ENCODE measurements around the gene DYRK3. TPM values are rescaled to one million over a fixed set of nuclear protein-coding genes. Genes with fewer than 3 reads are reported as not detected.

Gene DYRK3
- total RNA-seq, 4 donors from 2014 or later, result 0.85 to 1.8 (median 1.0) TPM

GRCh38 chr1:206589206-206589605 is 46.1 kb upstream of the DYRK3 start:
- TF ChIP-seq POLR2A (IDR thresholded peaks at IDR 0.05) (no peak), CTCF (IDR thresholded peaks at IDR 0.05 in 4 of 5, conservative IDR thresholded peaks at IDR 0.05 in 1 of 5) (no peak)
- ATAC-seq, result no peak
- no peak overlapping the region for H3K4me3 ChIP-seq
- intact Hi-C loops (cut with DNase I; ENCODE audit: low total_unique reads), result no loop called here
- H3K4me1 ChIP-seq, result peaks cover 7 to 8% of the 10 kb centered on the region in 2 donors
- peaks cover 0 to 75% of the 10 kb centered on the region in 2 donors for H3K36me3 ChIP-seq
- H3K9me3 ChIP-seq, result no peaks in the 10 kb centered on the region
- in situ Hi-C loops (cut with MboI; ENCODE audit: low sequenced_read_pairs in 4 of 4), result loop anchor here in 1 of 4 donors (10.0 kb wide), 1 partner anchor 104 kb away; no protein-coding TSS in a partner anchor
- no peak for DNase-seq
- H3K27ac ChIP-seq, result peak overlapping the region in 1 of 4 donors; percentile 7
- H3K27me3 ChIP-seq, result no peaks in the 10 kb centered on the region

DNA sequence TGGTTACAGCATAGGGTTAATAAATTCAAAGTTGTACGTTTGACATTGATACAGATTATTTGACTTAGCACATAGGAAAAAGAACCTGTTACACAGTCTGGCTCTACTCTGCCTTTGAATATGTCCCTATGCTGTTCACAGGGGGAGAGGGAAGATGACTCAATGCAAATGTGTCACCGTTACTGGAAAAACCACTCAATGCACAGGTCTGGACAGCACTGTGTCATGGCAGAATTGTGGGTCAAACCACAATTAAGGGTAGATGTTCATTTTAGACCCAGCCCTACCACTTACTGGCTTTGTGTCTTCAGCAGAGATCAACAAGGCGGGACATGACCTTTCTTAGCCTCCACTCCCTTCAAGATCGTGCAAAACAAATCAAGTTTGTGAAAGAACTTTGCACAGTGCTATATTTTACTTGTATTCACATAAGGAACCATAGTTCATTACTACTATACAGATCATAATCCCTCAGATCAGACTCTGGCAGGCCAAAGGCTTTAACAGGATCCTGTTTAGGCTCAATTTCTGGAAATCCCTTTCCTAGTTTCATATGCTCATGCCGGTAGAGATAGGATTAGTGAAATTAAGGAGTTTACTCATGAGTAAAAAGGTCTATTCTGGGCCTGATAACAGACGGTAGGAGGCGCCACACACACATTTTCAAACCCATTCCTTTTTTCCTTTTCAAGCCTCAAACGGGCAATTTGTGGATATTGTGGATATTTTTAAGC is 45.1 kb upstream of the DYRK3 start:
- no peak for TF ChIP-seq POLR2A (IDR thresholded peaks at IDR 0.05)
- Histone ChIP-seq H3K9me3 (no peaks in the 10 kb centered on the region), H3K27ac (no peak overlapping the region), H3K4me3 (no peak overlapping the region), H3K27me3 (no peaks in the 10 kb centered on the region), H3K36me3 (peaks cover 0 to 84% of the 10 kb centered on the region in 2 donors), H3K4me1 (peaks cover 7 to 8% of the 10 kb centered on the region in 2 donors)
- DNase-seq, result no peak
- no peak for ATAC-seq
- intact Hi-C loops (cut with DNase I; ENCODE audit: low total_unique reads), result no loop called here
- in situ Hi-C loops (cut with MboI; ENCODE audit: low sequenced_read_pairs in 4 of 4), result no loop called here

DNA sequence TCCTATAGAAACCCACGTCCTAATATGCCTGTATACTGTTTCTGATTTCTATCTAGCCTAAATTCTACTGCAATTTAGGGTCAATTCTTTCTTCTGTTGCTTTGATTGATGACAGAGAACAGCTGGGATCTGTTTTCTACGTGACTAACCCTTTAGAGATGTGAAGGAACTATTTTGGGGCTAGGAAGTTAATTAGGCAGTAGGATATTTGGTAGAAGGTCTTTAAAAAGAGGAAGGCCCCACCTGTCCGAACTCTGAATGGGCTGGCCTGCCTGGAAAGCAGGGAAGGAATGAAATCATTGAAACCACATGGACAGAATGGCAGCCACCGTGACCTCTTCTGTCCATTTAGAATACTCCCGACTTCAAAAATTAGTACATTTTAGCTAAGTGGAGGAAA is 44.1 kb upstream of the DYRK3 start:
- H3K36me3 ChIP-seq, result peaks cover 3 to 86% of the 10 kb centered on the region in 2 donors
- DNase-seq (no peak), ATAC-seq (no peak)
- no peaks in the 10 kb centered on the region for H3K9me3 ChIP-seq
- no peaks in the 10 kb centered on the region for H3K27me3 ChIP-seq
- H3K27ac ChIP-seq, result peak overlapping the region in 2 of 4 donors; percentile 39 to 74
- intact Hi-C loops (cut with DNase I; ENCODE audit: low total_unique reads), result no loop called here
- H3K4me3 ChIP-seq, result no peak overlapping the region
- peaks cover 7 to 8% of the 10 kb centered on the region in 2 donors for H3K4me1 ChIP-seq
- no peak for TF ChIP-seq POLR2A (IDR thresholded peaks at IDR 0.05)
- in situ Hi-C loops (cut with MboI; ENCODE audit: low sequenced_read_pairs in 4 of 4), result no loop called here

DNA sequence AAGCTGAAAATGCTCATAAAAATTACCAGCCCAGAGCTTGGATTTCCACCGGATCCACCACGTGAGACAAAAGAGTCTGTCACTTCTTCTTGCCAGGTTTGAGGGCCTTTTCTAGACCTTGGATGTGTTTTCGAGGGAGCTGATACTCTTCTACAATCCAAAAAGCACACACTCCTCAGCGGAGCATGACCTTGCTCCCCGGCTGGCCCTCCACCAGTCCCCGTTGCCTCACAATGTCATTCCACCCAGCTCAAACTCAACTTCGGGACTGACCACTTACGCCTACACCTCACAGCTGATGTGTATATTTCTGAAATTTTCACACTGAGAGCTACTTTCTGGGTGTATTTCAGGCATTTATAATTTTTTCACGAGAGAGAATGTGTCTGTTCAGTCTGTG is 43.6 kb upstream of the DYRK3 start:
- Histone ChIP-seq H3K9me3 (no peaks in the 10 kb centered on the region), H3K27ac (peak overlapping the region in 2 of 4 donors; percentile 17 to 74), H3K36me3 (peaks cover 3 to 90% of the 10 kb centered on the region in 2 donors), H3K27me3 (no peaks in the 10 kb centered on the region), H3K4me1 (peaks cover 7 to 8% of the 10 kb centered on the region in 2 donors), H3K4me3 (no peak overlapping the region)
- intact Hi-C loops (cut with DNase I; ENCODE audit: low total_unique reads) (no loop called here), in situ Hi-C loops (cut with MboI; ENCODE audit: low sequenced_read_pairs in 4 of 4) (no loop called here)
- DNase-seq, result no peak
- TF ChIP-seq CTCF (IDR thresholded peaks at IDR 0.05 in 4 of 5, conservative IDR thresholded peaks at IDR 0.05 in 1 of 5) (no peak), POLR2A (IDR thresholded peaks at IDR 0.05) (no peak)
- no peak for ATAC-seq

- no peak overlapping the region for H3K4me3 ChIP-seq
- DNase-seq (no peak), ATAC-seq (no peak)
- no peaks in the 10 kb centered on the region for H3K27me3 ChIP-seq
- in situ Hi-C loops (cut with MboI; ENCODE audit: low sequenced_read_pairs in 4 of 4) (no loop called here), intact Hi-C loops (cut with DNase I; ENCODE audit: low total_unique reads) (no loop called here)
- no peaks in the 10 kb centered on the region for H3K9me3 ChIP-seq
- peaks cover 7 to 8% of the 10 kb centered on the region in 2 donors for H3K4me1 ChIP-seq
- H3K36me3 ChIP-seq, result peaks cover 5 to 91% of the 10 kb centered on the region in 2 donors
- TF ChIP-seq POLR2A (IDR thresholded peaks at IDR 0.05), result no peak
- no peak for TF ChIP-seq CTCF (IDR thresholded peaks at IDR 0.05 in 4 of 5, conservative IDR thresholded peaks at IDR 0.05 in 1 of 5)
- peak overlapping the region in 3 of 4 donors; percentile 38 to 74 (median 53) for H3K27ac ChIP-seq
Measured at GRCh38 chr1:206593351-206593925, 41.9 kb upstream of the DYRK3 start.
